ENCODE data around the gene ARID3C. TPM values are rescaled to one million over a fixed set of nuclear protein-coding genes. Genes with fewer than 3 reads are reported as not detected.

Gene ARID3C
- total RNA-seq, 1 donor from 2014 or later: not detected

GRCh38 chr9:34584970-34585369 lies 43.9 kb downstream of the ARID3C start:
- intact Hi-C loops (cut with DNase I): no loop called here
- DNase-seq (ENCODE audit: extremely low spot score in 2 of 2): no peak
- Histone ChIP-seq H3K27ac (no peak overlapping the region), H3K9me3 (no peaks in the 10 kb centered on the region), H3K36me3 (no peaks in the 10 kb centered on the region), H3K27me3 (no peaks in the 10 kb centered on the region), H3K4me1 (peaks cover 16% of the 10 kb centered on the region), H3K4me3 (no peak overlapping the region)
- TF ChIP-seq POLR2AphosphoS5 (IDR thresholded peaks at IDR 0.05; ENCODE audit: insufficient read depth in 1 of 2, low read depth in 1 of 2) (no peak), CTCF (IDR thresholded peaks at IDR 0.05) (no peak), POLR2A (IDR thresholded peaks at IDR 0.05) (no peak)

GRCh38 chr9:34582787-34583186 lies 46.1 kb downstream of the ARID3C start:
- H3K4me1 ChIP-seq: peaks cover 23% of the 10 kb centered on the region
- TF ChIP-seq POLR2AphosphoS5 (IDR thresholded peaks at IDR 0.05; ENCODE audit: insufficient read depth in 1 of 2, low read depth in 1 of 2) (no peak), CTCF (IDR thresholded peaks at IDR 0.05) (no peak), POLR2A (IDR thresholded peaks at IDR 0.05) (no peak)
- H3K9me3 ChIP-seq: no peaks in the 10 kb centered on the region
- intact Hi-C loops (cut with DNase I): no loop called here
- no peaks in the 10 kb centered on the region for H3K36me3 ChIP-seq
- no peak overlapping the region for H3K4me3 ChIP-seq
- no peak overlapping the region for H3K27ac ChIP-seq
- no peaks in the 10 kb centered on the region for H3K27me3 ChIP-seq
- no peak for DNase-seq (ENCODE audit: extremely low spot score in 2 of 2)

- Histone ChIP-seq H3K27ac (no peak overlapping the region), H3K36me3 (no peaks in the 10 kb centered on the region), H3K9me3 (no peaks in the 10 kb centered on the region), H3K4me1 (peaks cover 23% of the 10 kb centered on the region), H3K27me3 (no peaks in the 10 kb centered on the region), H3K4me3 (no peak overlapping the region)
- intact Hi-C loops (cut with DNase I): no loop called here
- TF ChIP-seq CTCF (IDR thresholded peaks at IDR 0.05): no peak
- TF ChIP-seq POLR2A (IDR thresholded peaks at IDR 0.05): no peak
- TF ChIP-seq POLR2AphosphoS5 (IDR thresholded peaks at IDR 0.05; ENCODE audit: insufficient read depth in 1 of 2, low read depth in 1 of 2): no peak
- no peak for DNase-seq (ENCODE audit: extremely low spot score in 2 of 2)
These were observed 47.5 kb downstream of the ARID3C start for GRCh38 chr9:34581318-34581717.

GRCh38 chr9:34580358-34580757 lies 48.5 kb downstream of the ARID3C start:
- no peak overlapping the region for H3K4me3 ChIP-seq
- no peaks in the 10 kb centered on the region for H3K27me3 ChIP-seq
- no peaks in the 10 kb centered on the region for H3K9me3 ChIP-seq
- intact Hi-C loops (cut with DNase I): no loop called here
- no peaks in the 10 kb centered on the region for H3K36me3 ChIP-seq
- no peak overlapping the region for H3K27ac ChIP-seq
- no peak for DNase-seq (ENCODE audit: extremely low spot score in 2 of 2)
- H3K4me1 ChIP-seq: peaks cover 23% of the 10 kb centered on the region
- TF ChIP-seq POLR2A (IDR thresholded peaks at IDR 0.05) (no peak), POLR2AphosphoS5 (IDR thresholded peaks at IDR 0.05; ENCODE audit: insufficient read depth in 1 of 2, low read depth in 1 of 2) (no peak), CTCF (IDR thresholded peaks at IDR 0.05) (no peak)

GRCh38 chr9:34579808-34580163 lies 49.1 kb downstream of the ARID3C start:
- no peak overlapping the region for H3K4me3 ChIP-seq
- H3K4me1 ChIP-seq: peaks cover 23% of the 10 kb centered on the region
- no peak overlapping the region for H3K27ac ChIP-seq
- no peaks in the 10 kb centered on the region for H3K9me3 ChIP-seq
- intact Hi-C loops (cut with DNase I): no loop called here
- TF ChIP-seq CTCF (IDR thresholded peaks at IDR 0.05): no peak
- no peak for DNase-seq (ENCODE audit: extremely low spot score in 2 of 2)
- H3K36me3 ChIP-seq: no peaks in the 10 kb centered on the region
- H3K27me3 ChIP-seq: no peaks in the 10 kb centered on the region

All from vagina (tissue), 2 donors.